ENCODE measurements around the gene SLC25A44. TPM values are rescaled to one million over a fixed set of nuclear protein-coding genes. Genes with fewer than 3 reads are reported as not detected.

Gene SLC25A44
- total and polyA plus RNA-seq, 2 of the 8 experiments (the other 6 are each of a cell fraction or from before 2014, with no cell fraction given), result 23.4 to 32.1 TPM

DNA sequence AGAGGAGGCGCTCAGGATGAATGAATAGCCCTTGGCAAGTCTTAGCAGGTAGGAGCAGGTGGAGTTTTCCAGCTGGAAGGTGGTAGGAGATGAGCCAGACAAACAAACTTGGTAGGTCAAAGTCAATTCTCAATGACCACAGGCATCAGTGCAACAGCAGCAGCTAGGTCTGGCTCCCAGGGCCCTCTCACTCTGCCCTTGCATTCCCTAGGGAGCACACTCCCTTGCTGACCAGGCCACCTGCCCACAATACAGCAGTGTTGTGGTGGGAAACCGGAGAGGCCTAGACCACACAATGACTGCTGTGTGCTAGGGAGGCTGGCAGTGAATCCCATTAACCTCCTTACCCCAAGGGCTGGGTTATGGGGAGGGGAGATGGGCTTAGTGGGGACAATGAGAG is 67.0 kb downstream of the SLC25A44 start:
- 91% methylated on average over 2 of the region's 2 CpGs; no CpG with 5 or more reads in 1 of the 2 experiments for WGBS, 2 experiments (ENCODE audit: extremely low coverage in 1 of 2, insufficient coverage in 1 of 2, insufficient read length in 1 of 2, insufficient replicate concordance in 2 of 2, low coverage in 1 of 2, low lambda C conversion rate in 2 of 2, missing lambda C conversion rate in 1 of 2)
- Histone ChIP-seq H3K4me2 (ENCODE audit: insufficient read depth in 1 of 2, low read depth in 2 of 2, low read length in 2 of 2) (no peak overlapping the region), H2BK5ac (ENCODE audit: low read depth, low read length) (no peak overlapping the region; the same call in 1 of the 2 replicates), H2AFZ (ENCODE audit: low read length) (no peak overlapping the region), H3K23me2 (ENCODE audit: low read depth, low read length) (no peaks in the 10 kb centered on the region), H4K20me1 (replicated peaks in 1 of 2; ENCODE audit: control insufficient read depth in 1 of 2, insufficient read depth in 2 of 2, low read length in 2 of 2) (peaks cover 0 to 6% of the 10 kb centered on the region in 2 experiments), H3K18ac (ENCODE audit: extremely low read depth, low read length) (no peak overlapping the region), H2BK120ac (replicated peaks; ENCODE audit: low read depth, low read length) (no peak overlapping the region), H3K27ac (ENCODE audit: low read depth, low read length) (no peak overlapping the region), H2AK5ac (ENCODE audit: low read depth, low read length) (no peak overlapping the region), H3K9me3 (ENCODE audit: insufficient read depth in 2 of 2, low read depth in 1 of 2, low read length in 1 of 2) (peaks cover 0 to 2% of the 10 kb centered on the region in 2 experiments; a peak in 1 of 4 replicates), H3K14ac (ENCODE audit: insufficient read length) (no peak overlapping the region), H3K4me1 (replicated peaks in 1 of 4; ENCODE audit: control insufficient read depth in 3 of 4, insufficient read depth in 4 of 4, low read length in 3 of 4) (no peaks in the 10 kb centered on the region), H4K91ac (replicated peaks; ENCODE audit: insufficient read length, low read length) (no peak overlapping the region), H2BK20ac (ENCODE audit: low read length) (no peak overlapping the region), H3K79me1 (ENCODE audit: low read depth, low read length) (no peaks in the 10 kb centered on the region; the same call in 1 of the 2 replicates), H3K23ac (ENCODE audit: insufficient read length) (no peak overlapping the region), H3K9ac (replicated peaks in 1 of 4; ENCODE audit: extremely low read depth in 1 of 4, low read depth in 3 of 4, low read length in 3 of 4) (no peak overlapping the region), H3K4ac (replicated peaks; ENCODE audit: insufficient read length, low read depth, low read length) (no peak overlapping the region), H3K36me3 (ENCODE audit: control insufficient read depth in 2 of 4, insufficient read depth in 4 of 4, low read length in 3 of 4) (peaks cover 56 to 91% (median 82%) of the 10 kb centered on the region in 4 experiments), H3K56ac (replicated peaks; ENCODE audit: insufficient read length, low read depth, low read length) (no peak overlapping the region), H3K27me3 (replicated peaks in 1 of 4; ENCODE audit: control insufficient read depth in 3 of 4, extremely low read depth in 1 of 4, insufficient read depth in 3 of 4, low read length in 3 of 4) (no peaks in the 10 kb centered on the region), H4K8ac (ENCODE audit: extremely low read depth, insufficient read depth, low read length) (no peak overlapping the region), H2BK12ac (ENCODE audit: low read depth, low read length) (no peak overlapping the region), H4K5ac (ENCODE audit: insufficient read length, low read depth, low read length) (no peak overlapping the region), H3K4me3 (ENCODE audit: extremely low read depth in 1 of 4, insufficient read depth in 2 of 4, low read depth in 3 of 4, low read length in 4 of 4) (no peak overlapping the region), H3K79me2 (ENCODE audit: control insufficient read depth in 1 of 2, insufficient read depth in 2 of 2, low read length in 2 of 2) (no peaks in the 10 kb centered on the region), H2BK15ac (ENCODE audit: low read length) (no peak overlapping the region)
- ChIA-PET POLR2A (ENCODE audit: partially characterized antibody) (interaction anchor here (0.6 to 5.3 kb wide), 10 partner anchors 8 to 66 kb away, joined by 3 to 30 read pairs (median 4); partner anchors contain the start of genes PAQR6 and SMG5), CTCF (ENCODE audit: partially characterized antibody) (interaction anchor here (1.5 to 47.2 kb wide), 7 partner anchors 9 to 120 kb away, joined by 3 to 1265 read pairs (median 11); partner anchors contain the start of genes PAQR6 and SEMA4A)
- FAIRE-seq (no peak), DNase-seq (ENCODE audit: low read depth in 1 of 2, low spot score in 2 of 2) (no peak)
- TF ChIP-seq RFX5 (IDR thresholded peaks at IDR 0.05; ENCODE audit: borderline replicate concordance, low read depth, low read length) (no peak), ZNF274 (IDR thresholded peaks at IDR 0.05; ENCODE audit: borderline replicate concordance, extremely low read depth, low read length) (no peak), NANOG (IDR thresholded peaks at IDR 0.05; ENCODE audit: insufficient read depth, low read depth, low read length, poor library complexity, severe bottlenecking) (no peak), KDM5A (IDR thresholded peaks at IDR 0.05; ENCODE audit: low read length) (no peak), POLR2AphosphoS5 (IDR thresholded peaks at IDR 0.05; ENCODE audit: low read depth, low read length) (no peak), EP300 (IDR thresholded peaks at IDR 0.05; ENCODE audit: borderline replicate concordance in 1 of 2, low read depth in 2 of 2, low read length in 2 of 2) (no peak), HDAC2 (IDR thresholded peaks at IDR 0.05; ENCODE audit: borderline replicate concordance in 1 of 2, low read depth in 2 of 2, low read length in 2 of 2) (no peak), BRCA1 (IDR thresholded peaks at IDR 0.05; ENCODE audit: low read depth, low read length) (no peak), TCF12 (IDR thresholded peaks at IDR 0.05; ENCODE audit: low read depth, low read length) (no peak), BACH1 (IDR thresholded peaks at IDR 0.05; ENCODE audit: low read length) (no peak), SUZ12 (IDR thresholded peaks at IDR 0.05; ENCODE audit: low read length) (no peak), ASH2L (IDR thresholded peaks at IDR 0.05; ENCODE audit: low read length) (no peak)
- TF ChIP-seq, protein P1, sequence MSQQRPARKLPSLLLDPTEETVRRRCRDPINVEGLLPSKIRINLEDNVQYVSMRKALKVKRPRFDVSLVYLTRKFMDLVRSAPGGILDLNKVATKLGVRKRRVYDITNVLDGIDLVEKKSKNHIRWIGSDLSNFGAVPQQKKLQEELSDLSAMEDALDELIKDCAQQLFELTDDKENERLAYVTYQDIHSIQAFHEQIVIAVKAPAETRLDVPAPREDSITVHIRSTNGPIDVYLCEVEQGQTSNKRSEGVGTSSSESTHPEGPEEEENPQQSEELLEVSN (IDR thresholded peaks at IDR 0.05), result no peak
